GM18508 (cell line): Measurements from ENCODE around the gene MSH5.
"Not testable (repeated sequence)": the region's sequence is repeated elsewhere in the genome, so short reads cannot be mapped to it uniquely, and the experiment has no call there.

Experiments used
- ATAC-seq: cut with Tn5 transposase; IDR thresholded peaks from one replicate; pipeline ENCODE4 v1.9.1; 2021; ENCODE audit warnings: moderate number of reproducible peaks; ENCODE audit not compliant: insufficient read depth, unreplicated experiment

MSH5 gene

GRCh38 chr6:31795616-31796298, 56.0 kb downstream of the MSH5 start, which contains the start of gene VARS1:
Gene VARS1 (minus strand): TSS chr6:31795752. CDS start chr6:31795217, 535 bp downstream.
- peak; percentile 33 for ATAC-seq

DNA sequence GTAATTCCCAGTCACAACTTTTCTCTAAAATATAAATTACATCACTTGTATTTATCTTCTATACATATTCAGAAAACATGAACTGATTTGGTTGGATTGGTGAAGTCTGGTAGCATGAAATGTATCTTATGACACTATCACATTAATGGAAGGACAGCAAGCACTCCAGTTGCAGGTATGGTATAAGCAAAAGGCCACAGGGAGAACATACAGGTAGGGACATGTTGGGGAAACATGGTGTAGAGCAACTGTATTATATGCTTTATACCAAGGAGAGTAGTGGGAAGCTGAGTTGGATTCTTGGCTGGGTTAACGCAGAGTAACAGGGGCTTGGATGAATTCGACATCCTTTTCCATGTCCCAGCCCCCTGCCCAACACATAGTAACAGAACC, 57.2 kb downstream of the MSH5 start:
- ATAC-seq, result no peak

- ATAC-seq, result no peak
Measured at GRCh38 chr6:31797588-31797987, 57.8 kb downstream of the MSH5 start.

- no peak for ATAC-seq
Measured at GRCh38 chr6:31799781-31800180, 60.0 kb downstream of the MSH5 start.

DNA sequence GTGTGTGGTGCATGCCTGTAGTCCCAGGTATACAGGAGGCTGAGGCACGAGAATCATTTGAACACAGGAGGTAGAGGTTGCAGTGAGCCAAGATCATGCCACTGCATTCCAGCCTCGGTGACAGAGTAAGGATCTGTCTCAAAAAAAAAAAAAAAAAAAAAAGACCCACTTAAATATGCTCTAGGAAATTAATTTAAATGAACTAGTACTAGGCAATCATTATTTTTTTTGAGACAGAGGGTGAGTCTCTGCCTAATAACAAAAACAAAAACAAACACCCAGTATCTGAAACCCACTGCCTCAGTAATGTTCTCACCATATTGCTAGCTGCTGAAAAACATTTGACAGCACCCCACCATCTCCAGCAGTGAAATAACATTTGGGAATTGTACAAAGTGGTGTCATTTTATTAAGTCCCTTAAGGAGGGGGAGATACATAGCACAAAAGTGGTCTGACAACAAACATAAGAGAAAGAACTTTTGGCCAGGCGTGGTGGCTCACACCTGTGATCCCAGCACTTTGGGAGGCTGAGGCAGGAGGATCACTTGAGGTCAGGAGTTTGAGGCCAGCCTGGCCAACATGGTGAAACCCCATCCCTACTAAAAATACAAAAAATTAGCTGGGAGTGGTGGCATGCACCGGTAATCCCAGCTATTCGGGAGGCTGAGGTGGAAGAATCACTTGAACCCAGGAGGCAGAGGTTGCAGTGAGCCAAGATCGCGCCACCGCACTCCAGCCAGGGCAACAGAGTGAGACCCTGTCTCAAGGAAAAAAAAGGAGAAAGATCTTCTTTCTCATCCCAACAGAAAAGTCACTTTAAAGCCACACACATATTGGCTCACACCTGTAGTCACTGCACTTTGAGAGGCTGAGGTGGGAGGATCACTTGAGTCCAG, 61.5 kb downstream of the MSH5 start:
- ATAC-seq, result not testable (repeated sequence)

DNA sequence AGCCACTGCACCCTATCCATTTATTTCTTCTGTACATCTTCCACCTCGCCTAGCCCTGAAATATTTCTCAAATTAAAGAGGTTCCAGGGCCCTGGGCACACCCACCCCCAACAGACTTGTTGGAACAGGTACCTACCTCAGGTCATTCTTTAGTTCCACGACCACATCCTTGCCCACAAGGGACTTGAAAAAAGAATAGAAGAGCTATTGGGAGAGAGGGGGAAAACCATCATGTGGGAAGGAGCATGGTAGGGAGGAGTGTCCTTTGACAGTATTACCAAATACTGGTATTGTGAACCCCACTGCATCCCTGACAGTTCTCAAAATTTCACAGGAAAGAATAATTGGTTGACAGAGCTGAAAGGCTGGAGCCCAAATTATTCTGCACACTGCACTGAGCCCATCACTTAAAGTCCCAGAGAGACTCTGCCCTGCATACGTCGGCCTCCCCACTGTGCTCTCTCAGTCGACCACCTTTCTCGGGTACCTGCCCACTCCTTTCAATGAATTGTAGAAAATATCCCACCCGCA, 66.2 kb downstream of the MSH5 start:
- ATAC-seq, result no peak

DNA sequence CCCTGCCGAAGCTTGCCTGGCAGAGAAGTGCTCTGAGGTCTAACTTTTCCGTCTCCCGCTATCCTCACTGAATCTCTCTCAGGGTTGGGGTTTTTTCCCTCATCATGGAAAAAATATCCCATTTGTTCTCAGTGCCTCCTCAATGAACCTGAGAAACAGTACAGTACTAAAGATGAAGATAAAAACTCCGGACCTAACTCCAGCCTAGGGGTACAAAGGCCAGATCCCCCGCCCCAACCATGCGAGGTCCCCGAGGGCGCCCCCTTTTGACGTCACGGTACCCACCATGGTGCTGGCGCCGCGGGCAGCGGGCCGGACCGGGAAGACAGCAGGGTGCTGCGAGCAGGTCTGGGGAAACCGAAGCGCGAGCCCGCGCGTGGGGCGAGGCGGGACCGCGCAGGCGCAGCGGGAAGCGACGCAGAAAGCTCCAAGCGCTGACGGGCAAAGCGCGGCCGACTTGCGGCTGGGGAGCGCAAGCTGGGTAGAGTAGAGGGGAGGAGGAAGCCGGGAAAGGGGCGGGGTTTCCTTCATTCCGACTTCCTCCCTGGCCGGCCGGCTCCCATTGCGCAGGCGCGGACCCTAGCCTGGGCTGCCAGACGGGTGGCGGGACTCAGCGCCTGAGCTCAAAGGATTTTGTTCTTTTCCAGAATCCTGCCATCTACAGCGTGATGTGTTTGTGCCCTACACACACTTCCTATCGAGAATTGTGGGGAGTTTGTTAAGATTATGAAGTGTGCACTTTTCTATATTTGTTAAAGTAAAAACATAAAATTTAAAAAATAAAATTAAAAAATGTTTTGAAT, 66.9 kb downstream of the MSH5 start, which contains the start of gene LSM2:
TSS of gene LSM2 (minus strand) at position 497 of the 803 bp plus-strand sequence. CDS start at position 288, 209 bp downstream.
- no peak for ATAC-seq

DNA sequence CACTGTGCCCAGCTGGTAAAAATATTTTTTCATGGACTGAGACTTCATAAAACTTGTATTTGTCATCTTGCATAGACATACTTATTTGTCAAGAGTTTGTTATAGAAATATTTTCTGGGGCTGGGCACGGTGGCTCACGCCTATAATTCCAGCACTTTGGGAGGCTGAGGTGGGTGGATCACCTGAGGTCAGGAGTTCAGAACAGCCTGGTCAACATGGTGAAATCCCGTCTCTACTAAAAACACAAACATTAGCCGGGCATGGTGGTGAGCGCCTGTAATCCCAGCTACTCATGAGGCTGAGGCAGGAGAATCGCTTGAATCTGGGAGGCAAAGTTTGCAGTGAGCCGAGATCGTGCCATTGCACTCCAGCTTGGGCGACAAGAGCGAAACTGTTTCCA, 68.8 kb downstream of the MSH5 start:
- ATAC-seq, result not testable (repeated sequence)

GRCh38 chr6:31811645-31812044, 71.8 kb downstream of the MSH5 start:
- no peak for ATAC-seq
